OCI-LY7 (cell line): ENCODE measurements around the gene CYSLTR1. TPM values are rescaled to one million over a fixed set of nuclear protein-coding genes. Genes with fewer than 3 reads are reported as not detected.
A peak's percentile ranks its signal among the peaks of the same experiment; 100 is the strongest.

Source experiments
- BruUV-seq: library from RNA; stranded (reverse); fragments of 400-500 nt; replicated peaks from 2 replicates; lab custom pipeline; 2021; lab: Mats Ljungman, UMichigan
- CTCF ChIA-PET: fragments of 300-600 bp; sonication (Branson Sonifier 250); formaldehyde crosslinking; loops from one replicate; lab custom pipeline; 2022; ENCODE audit warnings: antibody characterized with exemption; ENCODE audit not compliant: unreplicated experiment; lab: Charles Lee
- POLR2A ChIA-PET: fragments of 300-600 bp; sonication (Branson Sonifier 250); formaldehyde crosslinking; loops from one replicate; lab custom pipeline; 2022; ENCODE audit warnings: antibody characterized with exemption; lab: Charles Lee
- DNase-seq: peaks from one replicate; pipeline ENCODE4 v3.0.0-alpha.2; 2015; ENCODE audit warnings: low spot score
- H2AFZ ChIP-seq: fragments of 200-600 bp; sonication (generic), shearing (Covaris generic); 2 replicates; pipeline ENCODE4 v1.6.1; 2014; ENCODE audit warnings: mild to moderate bottlenecking, antibody characterized with exemption, low read length, moderate library complexity
- H3K27ac ChIP-seq: fragments of 200-600 bp; sonication (generic); 2 replicates; pipeline ENCODE4 v1.5.1; 2014; ENCODE audit warnings: mixed run types, low read depth, mild to moderate bottlenecking, moderate library complexity, low read length, inconsistent platforms; ENCODE audit not compliant: poor library complexity, severe bottlenecking
- H3K36me3 ChIP-seq: fragments of 200-600 bp; sonication (generic); 2 replicates; pipeline ENCODE4 v1.6.1; 2014; ENCODE audit warnings: mild to moderate bottlenecking, antibody characterized with exemption, low read length, moderate library complexity, mixed read lengths; ENCODE audit not compliant: insufficient read depth
- H3K4me1 ChIP-seq: fragments of 200-600 bp; sonication (generic); 2 replicates; pipeline ENCODE4 v1.5.1; 2014; ENCODE audit warnings: mild to moderate bottlenecking, low read length; ENCODE audit not compliant: insufficient read depth, poor library complexity, severe bottlenecking
- H3K4me2 ChIP-seq: fragments of 200-600 bp; sonication (generic); 2 replicates; pipeline ENCODE4 v1.6.1; 2014; ENCODE audit warnings: mild to moderate bottlenecking, low read length
- H3K4me3 ChIP-seq: fragments of 200-600 bp; sonication (generic); 2 replicates; pipeline ENCODE4 v1.5.1; 2014; ENCODE audit warnings: mild to moderate bottlenecking, low read depth, low read length; ENCODE audit not compliant: poor library complexity, severe bottlenecking
- H3K79me2 ChIP-seq: fragments of 200-600 bp; sonication (generic); 2 replicates; pipeline ENCODE4 v1.6.1; 2016; ENCODE audit warnings: low read depth, mild to moderate bottlenecking, low read length, moderate library complexity, mixed read lengths; ENCODE audit not compliant: insufficient read depth
- H3K9me2 ChIP-seq: fragments of 200-600 bp; sonication (generic); 2 replicates; pipeline ENCODE4 v1.6.1; 2016; ENCODE audit warnings: mild to moderate bottlenecking, low read length, mixed read lengths; ENCODE audit not compliant: insufficient read depth
- H3K9me3 ChIP-seq: fragments of 200-600 bp; sonication (generic); 2 replicates; pipeline ENCODE4 v1.6.1; 2014; ENCODE audit warnings: mild to moderate bottlenecking, mixed run types, low read length, mixed read lengths
- H4K20me1 ChIP-seq: fragments of 200-600 bp; sonication (generic); 2 replicates; pipeline ENCODE4 v1.6.1; 2014; ENCODE audit warnings: mild to moderate bottlenecking, antibody characterized with exemption, low read length, moderate library complexity, mixed read lengths; ENCODE audit not compliant: insufficient read depth
- CTCF ChIP-seq: fragments of 200-600 bp; sonication (generic); conservative IDR thresholded peaks from 2 replicates; pipeline ENCODE4 v1.5.1; 2014; ENCODE audit warnings: mild to moderate bottlenecking, antibody characterized with exemption, low read length, moderate library complexity, mixed read lengths
- EZH2phosphoT487 ChIP-seq: fragments of 200-600 bp; sonication (generic); IDR thresholded peaks from 2 replicates; pipeline ENCODE4 v1.6.1; 2018; ENCODE audit warnings: low read depth, borderline replicate concordance, mild to moderate bottlenecking, mixed run types, antibody characterized with exemption, low read length, moderate library complexity, mixed read lengths
- intact Hi-C: fragments of 100-400 bp; cut with micrococcal nuclease; formaldehyde crosslinking; loops from one replicate; pipeline ENCODE4 v1.10.0; 2022; ENCODE audit not compliant: unreplicated experiment
- total RNA-seq, 2 experiments: library from RNA; depleted of rRNA in 1 of 2; stranded (reverse); fragments of >200 nt in 1 of 2; shearing (Covaris generic) in 1 of 2; gene quantifications; 2 replicates each; pipeline ENCODE4 v1.2.3, GENCODE V29; 2014 to 2022

The CYSLTR1 gene
- total RNA-seq, 2 experiments from 2014 or later: 0.99 to 1.4 TPM

- no peak overlapping the region for H3K27ac ChIP-seq
- H2AFZ ChIP-seq: no peak overlapping the region
- ChIA-PET CTCF (no interaction called here), POLR2A (no interaction called here)
- H3K36me3 ChIP-seq: no peaks in the 10 kb centered on the region
- H3K4me3 ChIP-seq: no peak overlapping the region
- H3K9me2 ChIP-seq: no peaks in the 10 kb centered on the region
- no peaks in the 10 kb centered on the region for H3K9me3 ChIP-seq
- BruUV-seq: no TSS peak
- no peak for DNase-seq
- H3K4me2 ChIP-seq: no peak overlapping the region
- H3K79me2 ChIP-seq: no peaks in the 10 kb centered on the region
- no peak for TF ChIP-seq CTCF
- TF ChIP-seq EZH2phosphoT487: no peak
- H3K4me1 ChIP-seq: peaks cover 46% of the 10 kb centered on the region
- no peaks in the 10 kb centered on the region for H4K20me1 ChIP-seq
- intact Hi-C loops: no loop called here
Observed at GRCh38 chrX:78330068-78330467, 2.7 kb upstream of the CYSLTR1 start.

GRCh38 chrX:78329486-78329885 is 2.1 kb upstream of the CYSLTR1 start:
- no peak overlapping the region for H3K4me2 ChIP-seq
- intact Hi-C loops: loop anchor here (10.0 kb wide), 1 partner anchor 225 kb away; the partner anchor contains the start of gene PGK1
- no peak overlapping the region for H2AFZ ChIP-seq
- no peaks in the 10 kb centered on the region for H4K20me1 ChIP-seq
- no peaks in the 10 kb centered on the region for H3K79me2 ChIP-seq
- H3K4me1 ChIP-seq: peaks cover 46% of the 10 kb centered on the region
- ChIA-PET CTCF (no interaction called here), POLR2A (no interaction called here)
- DNase-seq: no peak
- no peak overlapping the region for H3K27ac ChIP-seq
- no peak for TF ChIP-seq CTCF
- TF ChIP-seq EZH2phosphoT487: no peak
- H3K36me3 ChIP-seq: no peaks in the 10 kb centered on the region
- H3K4me3 ChIP-seq: no peak overlapping the region
- no peaks in the 10 kb centered on the region for H3K9me3 ChIP-seq
- no peaks in the 10 kb centered on the region for H3K9me2 ChIP-seq
- BruUV-seq: no TSS peak

GRCh38 chrX:78326401-78326800 is 1.0 kb downstream of the CYSLTR1 start:
- Histone ChIP-seq H3K27ac (peak overlapping the region; percentile 59), H3K4me3 (peak overlapping the region; percentile 66), H3K9me2 (no peaks in the 10 kb centered on the region), H3K4me1 (peaks cover 48% of the 10 kb centered on the region), H3K4me2 (peak overlapping the region; percentile 90), H3K36me3 (no peaks in the 10 kb centered on the region), H3K9me3 (no peaks in the 10 kb centered on the region), H4K20me1 (no peaks in the 10 kb centered on the region), H3K79me2 (no peaks in the 10 kb centered on the region), H2AFZ (peak overlapping the region; percentile 85; the same call in 1 of the 2 replicates)
- BruUV-seq: no TSS peak
- ChIA-PET POLR2A (interaction anchor here (1.1 kb wide), 1 partner anchor 9 kb away, joined by 3 read pairs; no protein-coding TSS in a partner anchor), CTCF (no interaction called here)
- TF ChIP-seq EZH2phosphoT487 (no peak), CTCF (no peak)
- intact Hi-C loops: loop anchor here (10.0 kb wide), 1 partner anchor 222 kb away; the partner anchor contains the start of gene PGK1
- DNase-seq: no peak
